NCI-H510A treated with DMSO at 0.1 percent for 48 hours (cell line): ENCODE results near the gene ST6GALNAC3.

Experiments used
- DNase-seq: peaks from one replicate; lab custom pipeline; 2025; lab: John Stamatoyannopoulos, UW

ST6GALNAC3 gene

DNA sequence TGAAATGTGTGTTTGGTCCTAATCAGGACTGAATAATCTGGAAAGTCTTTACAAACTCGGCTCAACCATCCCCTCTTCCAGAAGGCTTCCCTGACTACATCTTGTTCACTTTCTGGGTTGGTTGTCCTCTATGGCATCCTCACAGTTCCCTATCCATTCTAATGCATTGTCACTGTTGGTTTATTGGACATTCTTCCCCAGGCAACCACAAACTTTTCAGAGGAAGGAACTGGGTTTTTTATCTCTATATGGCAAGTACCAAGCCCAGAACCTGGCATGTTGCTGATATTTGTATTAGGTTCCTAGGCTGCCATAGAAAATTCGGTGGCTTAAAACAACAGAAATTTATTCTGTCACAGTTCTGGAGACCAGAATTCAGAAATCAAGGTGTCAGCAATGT lies 429.2 kb downstream of the ST6GALNAC3 start:
- no peak for DNase-seq

DNA sequence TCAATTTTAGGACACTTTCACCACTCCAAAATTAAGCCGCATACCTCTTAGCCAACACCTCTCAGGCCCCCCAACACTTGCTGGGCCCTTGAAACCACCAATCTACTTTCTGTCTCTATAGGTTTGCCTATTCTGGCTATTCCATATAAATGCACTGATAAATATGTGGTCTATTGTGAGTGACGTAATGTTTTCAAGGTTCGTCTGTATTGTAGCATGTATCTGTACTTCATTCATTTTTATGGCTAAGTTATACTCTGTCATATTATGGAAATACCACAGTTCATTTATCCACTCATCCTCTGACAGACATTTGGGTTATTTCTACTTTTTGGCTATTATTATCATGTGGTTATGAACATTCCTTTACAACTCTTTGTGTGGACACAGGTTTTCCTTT lies 432.8 kb downstream of the ST6GALNAC3 start:
- no peak for DNase-seq

DNA sequence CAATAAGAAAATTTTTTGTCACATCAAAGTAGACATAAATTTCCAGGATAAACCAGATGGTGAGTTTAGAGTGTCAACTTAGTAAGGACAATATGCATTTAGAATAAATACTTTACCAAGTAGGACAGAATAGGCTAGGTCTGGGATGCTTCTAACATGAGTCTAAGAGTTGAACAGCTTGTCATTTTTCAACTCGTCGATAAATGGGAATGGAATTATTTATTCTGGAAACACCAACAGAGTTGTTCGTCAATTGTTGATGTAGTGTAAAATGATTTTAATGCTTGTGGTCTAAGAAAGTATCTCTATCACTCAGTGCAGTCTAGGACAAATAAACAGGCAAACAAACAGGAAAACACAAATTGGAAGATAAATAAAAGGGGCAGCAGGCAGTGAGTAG lies 434.3 kb downstream of the ST6GALNAC3 start:
- no peak for DNase-seq

DNA sequence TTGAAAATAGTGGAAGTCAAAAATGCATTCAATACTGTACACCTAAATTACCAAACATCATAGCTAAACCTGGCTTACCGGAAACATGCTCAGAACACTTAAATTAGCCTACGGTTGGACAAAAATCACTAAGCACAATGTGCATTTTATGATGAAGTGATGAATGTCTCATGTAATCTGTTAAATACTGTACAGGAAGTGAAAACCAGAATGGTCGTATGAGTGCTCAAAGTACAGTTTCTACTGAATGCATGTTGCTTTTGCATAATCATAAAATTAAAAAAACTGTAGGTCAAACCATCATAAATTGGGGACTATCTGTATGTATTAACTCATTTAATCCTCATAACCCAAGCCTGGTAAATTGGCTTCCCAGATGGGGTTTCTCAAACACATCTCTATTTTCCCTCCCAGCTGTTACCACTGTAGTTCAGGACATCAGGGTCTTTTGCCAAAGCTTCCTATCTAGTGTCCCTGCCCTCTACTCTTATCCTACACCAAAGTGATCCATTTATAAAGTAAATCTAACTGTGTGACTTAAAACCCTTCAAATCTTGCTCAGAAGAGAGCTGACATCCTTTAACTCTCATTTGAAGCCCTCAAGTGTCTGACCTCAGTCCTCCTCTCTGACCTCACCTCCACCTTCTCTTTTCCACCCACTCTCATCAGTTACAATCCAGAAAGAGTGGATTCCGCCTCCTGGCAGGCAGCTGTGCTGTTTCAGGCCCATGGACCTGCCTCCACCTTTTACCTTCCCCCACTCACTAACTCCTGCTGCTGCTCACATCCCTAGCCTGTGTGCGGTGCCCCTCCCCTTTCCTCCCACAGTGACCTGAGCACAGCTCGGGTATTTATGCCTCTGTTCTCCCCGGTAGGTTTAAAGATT lies 436.4 kb downstream of the ST6GALNAC3 start:
- peak; percentile 76 for DNase-seq

DNA sequence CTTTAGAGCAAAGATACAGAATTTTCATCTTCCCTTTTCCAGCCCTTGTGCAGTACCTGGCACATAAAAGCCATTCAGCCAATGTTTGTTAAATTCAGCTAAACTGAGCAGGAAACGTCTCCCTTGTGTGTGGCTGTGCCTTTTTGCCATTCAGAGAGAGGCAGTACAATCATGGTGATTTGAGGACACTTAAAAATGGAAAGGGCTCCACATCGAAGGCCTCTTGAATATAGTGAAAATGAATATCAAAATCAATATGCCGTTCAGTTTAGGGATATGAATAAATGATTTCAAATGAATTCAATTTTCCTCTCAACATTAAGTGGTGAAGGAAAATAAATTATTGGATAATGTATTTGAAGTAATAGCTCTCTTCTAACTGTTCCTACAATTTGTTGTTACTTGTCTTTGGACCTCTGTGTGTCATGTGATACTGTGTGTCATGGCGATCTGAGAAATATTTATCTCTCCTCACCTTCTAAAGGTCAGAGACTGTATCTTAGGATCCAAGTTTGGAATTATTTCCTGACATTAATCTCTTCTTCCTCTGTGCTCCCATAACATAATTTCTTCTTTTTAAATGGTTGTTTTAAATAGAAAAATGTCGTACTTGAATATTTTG lies 437.1 kb downstream of the ST6GALNAC3 start:
- DNase-seq = peak; percentile 82

DNA sequence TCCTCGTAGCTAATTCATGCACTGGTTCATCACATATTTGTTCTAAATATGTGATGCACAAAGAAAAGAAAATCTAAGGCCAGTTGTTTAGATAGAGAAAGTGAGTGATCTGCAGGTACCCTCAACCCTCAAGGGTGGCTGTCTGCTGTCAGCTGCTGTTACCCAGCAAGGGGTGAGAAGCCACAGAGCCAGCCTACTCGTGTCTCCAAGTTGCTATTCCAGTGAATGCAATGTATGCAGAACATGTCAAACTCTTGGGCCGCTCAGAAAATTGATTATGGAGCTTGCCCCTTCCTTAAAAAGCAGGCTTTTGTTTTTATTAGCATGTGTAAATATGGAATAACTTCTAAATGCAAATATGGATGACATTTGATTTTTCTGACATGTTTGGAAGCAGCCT lies 456.4 kb downstream of the ST6GALNAC3 start:
- DNase-seq = no peak

DNA sequence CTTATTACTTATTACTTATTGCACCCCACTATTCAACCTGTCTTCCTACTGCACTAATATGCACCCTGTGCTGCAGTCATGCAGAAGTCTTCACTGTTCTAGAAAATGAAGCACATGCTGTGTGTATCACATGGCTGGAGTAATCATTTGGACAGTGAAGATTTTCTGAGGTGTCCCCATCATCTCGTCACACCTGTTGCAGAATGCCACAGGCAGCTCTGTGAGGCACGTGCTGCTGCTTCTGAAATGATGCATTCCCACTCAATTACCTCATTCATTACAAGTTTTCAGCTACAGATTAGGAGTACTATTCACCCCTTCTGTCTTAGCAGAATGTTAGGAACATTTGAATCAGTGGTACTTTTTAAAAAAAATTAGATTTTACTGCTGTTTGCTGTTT lies 467.1 kb downstream of the ST6GALNAC3 start:
- no peak for DNase-seq

DNA sequence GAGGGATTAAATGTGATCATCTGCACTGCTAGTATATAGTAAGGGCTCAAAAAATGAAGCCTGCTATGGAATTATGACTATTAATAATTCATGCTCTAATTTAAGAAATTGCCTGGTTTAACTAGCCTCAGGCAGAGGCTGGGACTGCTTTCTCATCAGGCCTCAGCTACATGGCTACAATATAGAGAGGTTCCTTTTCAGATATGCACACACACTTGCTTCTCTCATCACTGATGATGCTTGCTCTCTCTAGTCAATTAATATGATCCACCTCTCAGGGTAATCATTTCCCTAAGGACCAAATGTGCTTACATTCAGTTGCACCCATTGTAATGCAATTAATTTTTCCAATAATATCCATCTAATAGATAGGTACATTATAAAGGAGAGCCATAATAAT lies 467.8 kb downstream of the ST6GALNAC3 start:
- DNase-seq = no peak

DNA sequence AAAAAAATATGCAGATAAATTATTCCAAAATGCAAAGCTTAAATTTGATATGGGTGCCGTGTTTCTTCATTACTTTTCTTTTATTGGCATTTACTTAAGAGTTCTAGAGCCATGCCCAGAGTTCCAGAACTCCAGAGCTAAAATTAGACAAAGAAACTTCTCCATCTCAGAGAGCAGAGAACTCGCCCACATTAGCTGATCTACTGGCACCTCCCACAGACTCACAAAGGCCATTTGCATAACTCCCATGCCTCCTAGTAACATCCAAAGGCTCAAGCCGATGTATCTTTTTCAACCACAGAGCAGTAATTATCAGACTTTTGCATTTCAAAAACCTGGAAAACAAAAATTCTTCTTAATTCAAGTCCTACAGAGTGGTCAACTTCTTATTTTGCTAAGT lies 468.9 kb downstream of the ST6GALNAC3 start:
- DNase-seq = no peak

DNA sequence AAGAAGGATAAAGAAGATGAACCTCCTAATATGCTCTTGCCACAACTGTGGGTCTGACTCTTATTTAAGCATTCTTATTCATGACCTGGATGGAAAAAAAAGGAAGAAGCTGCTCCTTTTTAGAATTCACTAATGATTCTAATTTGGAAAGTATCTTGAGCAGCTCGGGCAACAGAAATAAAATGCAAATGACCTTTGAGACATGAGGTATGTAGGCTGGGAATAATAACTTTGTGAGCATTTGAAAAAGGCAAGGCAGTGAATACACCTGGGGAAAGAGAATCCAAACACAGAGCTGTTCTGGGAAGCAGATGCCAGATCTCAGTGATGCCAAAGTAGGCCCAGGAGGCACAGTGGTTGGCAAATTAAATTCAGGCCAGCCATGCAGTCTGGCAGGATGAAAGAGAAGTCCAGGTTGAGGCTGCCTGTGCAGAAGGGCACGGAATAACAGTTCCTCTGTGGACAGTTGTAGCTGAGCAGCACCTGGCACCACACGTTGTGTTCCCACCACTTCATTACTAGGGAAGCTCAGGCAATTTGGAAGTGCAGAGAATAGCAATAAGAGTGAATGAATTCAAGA lies 471.9 kb downstream of the ST6GALNAC3 start:
- no peak for DNase-seq

DNA sequence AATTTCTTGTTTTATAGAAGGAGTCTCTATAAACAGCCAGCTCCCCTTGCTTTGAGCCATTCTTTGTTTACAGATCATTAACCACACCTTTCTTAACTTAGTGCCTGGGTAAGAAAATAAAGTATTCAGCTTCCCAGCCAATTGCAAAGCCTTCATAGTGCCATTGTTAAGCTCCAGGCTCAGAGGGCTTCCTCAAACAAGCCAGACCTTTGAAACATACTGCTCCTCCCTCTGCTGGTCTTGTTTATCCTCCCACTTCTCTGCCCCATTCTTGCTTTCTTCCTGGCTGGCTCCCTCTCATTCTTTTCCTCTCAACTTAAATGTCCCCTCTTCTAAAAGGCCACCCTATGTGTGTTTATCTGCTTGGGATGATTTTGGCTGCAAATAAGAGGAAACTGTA lies 473.4 kb downstream of the ST6GALNAC3 start:
- DNase-seq = peak; percentile 26

DNA sequence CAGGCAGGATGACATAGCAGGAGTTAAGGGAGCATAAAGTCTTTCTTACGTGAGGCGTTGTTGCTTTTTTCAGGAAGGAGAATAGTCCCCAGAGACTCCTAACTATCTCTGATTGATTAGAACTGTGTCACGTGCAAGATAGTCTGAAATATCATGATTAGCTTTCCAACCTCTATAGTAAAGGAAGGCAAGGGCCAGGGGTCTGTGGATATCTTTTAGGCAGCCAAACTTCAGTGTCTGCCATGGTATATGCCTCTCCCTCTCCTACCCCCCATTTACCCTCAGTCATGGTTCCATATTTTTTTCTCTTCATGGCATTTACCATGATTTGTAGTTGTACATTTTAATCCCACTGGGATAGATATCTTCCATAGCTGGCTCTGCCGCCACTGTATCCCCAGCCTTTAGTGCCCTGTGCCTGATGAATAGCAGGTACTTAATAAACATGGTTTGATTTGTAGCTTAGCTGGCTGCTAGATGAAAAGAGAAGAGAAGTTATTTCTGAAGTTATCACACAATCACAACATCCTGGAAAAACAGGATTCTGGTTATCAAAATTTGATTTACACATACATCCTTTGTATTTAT lies 474.1 kb downstream of the ST6GALNAC3 start:
- DNase-seq = no peak

DNA sequence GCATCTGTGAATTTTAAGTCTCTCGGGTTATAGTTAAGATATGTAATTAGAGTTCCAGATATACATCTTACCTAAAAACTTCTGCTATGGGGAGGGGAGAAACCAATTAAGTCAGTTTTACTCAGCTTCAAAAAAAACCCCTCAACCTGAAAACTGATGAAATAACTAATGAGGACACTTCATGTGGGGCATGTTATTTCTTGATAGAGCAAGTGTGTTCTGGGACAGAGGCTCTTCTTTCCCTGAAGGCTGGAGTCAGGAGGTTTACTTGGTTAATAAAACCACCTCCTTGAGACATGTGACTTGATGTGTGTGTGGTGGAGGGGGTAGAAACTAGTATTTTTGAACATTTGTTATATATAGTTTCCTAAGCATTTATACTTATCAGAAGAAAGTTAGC lies 479.7 kb downstream of the ST6GALNAC3 start:
- no peak for DNase-seq

DNA sequence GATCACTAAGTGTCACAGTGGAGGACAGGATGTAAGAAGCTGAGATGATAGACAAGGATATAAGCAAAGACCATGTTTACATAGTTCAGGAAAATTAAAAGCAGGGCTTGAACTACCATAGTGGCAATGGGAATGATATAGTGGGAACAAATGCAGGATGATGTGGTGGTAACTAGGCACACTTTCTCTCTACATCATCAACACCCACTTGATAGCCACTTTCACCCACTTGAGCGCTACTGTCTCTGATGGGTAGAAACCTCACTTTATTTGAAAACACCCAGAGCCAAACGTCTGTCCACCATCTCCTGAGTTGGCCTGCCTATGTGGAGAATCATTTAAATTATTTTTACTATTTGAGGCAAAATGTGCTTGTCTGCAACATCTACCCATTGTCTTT lies 487.7 kb downstream of the ST6GALNAC3 start:
- DNase-seq = peak; percentile 98

DNA sequence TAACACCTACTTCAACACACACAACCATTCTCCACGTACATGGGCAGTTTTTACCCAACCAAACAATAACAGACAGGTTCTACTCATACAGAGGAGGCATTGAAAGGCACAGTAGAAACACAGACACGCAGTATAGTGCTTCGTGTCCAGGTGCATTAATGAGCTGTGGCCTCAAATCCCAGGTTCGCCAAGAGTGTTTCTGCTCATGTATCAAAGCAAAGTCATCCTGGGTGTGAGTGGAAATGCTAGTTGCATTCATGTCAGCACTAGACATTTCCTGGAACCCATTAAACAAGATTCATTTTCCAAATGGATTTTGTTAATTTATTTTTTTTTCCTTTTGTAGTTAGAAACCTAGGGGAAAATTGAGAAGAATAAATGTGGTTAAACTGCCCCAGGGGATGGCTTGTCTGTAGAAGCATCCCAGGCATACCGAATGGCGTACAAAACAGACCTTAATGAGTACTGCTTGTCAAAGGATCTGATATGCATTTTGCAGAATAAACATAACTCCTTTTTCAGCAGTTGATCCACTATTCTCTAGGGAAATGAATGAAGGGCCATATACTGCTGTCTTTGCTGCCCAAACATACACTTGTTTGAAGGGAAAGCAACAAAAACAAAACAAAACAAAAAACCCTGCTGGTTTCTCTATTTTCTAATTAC lies 494.2 kb downstream of the ST6GALNAC3 start:
- no peak for DNase-seq

DNA sequence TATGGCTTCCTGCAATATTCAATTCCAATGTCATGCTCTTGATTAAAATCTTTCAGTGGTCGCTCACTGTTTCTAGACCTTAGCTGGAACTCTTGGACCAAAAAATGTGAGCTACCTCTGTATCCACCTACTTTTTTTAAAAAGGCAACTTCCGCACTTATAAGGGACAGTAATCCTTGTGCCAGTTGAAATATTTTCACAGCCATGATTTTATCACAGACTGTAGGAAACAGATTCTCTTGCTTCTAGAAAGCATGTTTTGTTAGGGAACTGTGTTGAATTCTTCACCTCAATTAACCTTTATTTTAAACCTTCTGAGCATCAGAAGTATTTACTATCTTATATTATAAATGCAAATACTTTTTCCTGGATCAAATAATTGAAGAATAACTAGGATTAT lies 496.7 kb downstream of the ST6GALNAC3 start:
- no peak for DNase-seq

DNA sequence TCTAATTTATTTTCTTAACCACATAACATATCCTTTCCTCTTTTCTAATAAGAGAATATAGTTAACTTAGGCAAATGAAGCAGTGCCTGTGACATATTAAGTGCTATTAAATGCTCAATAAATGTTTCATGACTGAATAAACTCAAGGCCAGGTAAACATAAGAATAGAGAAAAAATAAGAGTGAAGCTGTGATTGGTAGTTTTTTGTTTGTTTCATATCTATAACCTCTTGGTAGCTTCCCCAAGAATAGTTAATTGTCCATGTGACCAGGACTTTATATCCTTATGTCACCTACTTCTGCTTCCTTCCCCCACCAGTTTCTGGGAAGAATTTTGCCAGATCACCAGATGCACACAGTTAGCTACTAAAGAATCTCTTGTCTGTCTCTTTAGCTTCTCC lies 497.7 kb downstream of the ST6GALNAC3 start:
- no peak for DNase-seq

DNA sequence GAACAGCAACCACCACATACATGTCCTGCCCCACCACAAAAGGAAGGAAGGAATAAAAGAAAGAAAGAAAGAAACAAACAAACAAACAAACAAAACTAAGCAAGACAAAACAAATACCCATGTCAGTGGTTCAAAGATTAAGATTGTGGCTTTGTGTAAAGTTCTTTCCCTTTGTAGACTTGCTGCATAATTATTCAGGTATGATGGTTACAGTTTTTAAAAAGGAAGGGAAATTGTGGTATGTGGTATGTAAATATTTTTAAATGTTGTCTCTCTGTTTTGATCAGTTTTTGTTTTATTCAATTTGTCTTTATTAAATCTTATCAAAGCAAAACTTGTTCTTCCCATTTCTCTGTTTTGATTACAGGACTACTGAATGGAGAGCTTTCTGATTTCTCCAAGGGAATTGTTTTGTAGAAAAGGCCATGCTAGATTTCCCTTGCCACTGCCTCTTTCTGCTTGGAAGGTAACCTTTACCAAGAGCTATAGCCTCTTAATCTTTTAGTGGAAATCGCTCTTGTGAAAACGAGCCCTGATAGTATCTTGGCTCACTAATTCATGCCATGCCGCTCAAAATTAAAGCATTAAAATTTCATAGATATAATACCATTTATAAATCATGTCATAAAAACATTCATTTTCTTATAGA lies 502.5 kb downstream of the ST6GALNAC3 start:
- DNase-seq = no peak

DNA sequence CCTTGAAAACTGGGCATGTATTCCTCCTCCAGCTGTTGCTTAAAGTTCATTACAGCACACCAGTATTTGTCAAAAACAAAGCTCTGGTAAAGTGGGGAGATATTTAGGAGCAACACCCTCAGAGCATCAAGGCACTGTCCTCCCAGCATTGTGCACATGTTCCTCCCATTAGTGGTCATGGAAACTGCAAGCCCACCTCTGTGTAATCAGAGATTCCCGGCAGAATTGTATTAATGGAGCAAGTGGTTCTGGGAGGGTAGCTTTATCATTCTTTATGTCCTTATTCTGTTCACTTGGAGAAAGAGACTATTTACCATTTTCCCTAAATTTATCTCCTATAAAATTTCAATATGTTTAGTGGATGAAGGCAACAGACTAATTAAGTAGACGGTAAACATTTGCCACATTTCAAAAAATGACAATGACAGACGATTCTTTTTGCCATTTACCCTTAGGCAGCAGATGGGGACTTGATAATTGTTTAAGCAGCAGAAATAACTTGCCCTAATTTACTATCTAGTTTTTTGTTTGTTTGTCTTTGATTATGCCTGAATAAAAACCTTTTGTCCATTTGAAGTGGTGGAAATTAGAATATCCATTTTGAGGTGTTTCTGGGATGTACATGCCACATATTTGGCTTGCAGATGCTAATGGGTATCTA lies 503.1 kb downstream of the ST6GALNAC3 start:
- DNase-seq = no peak

DNA sequence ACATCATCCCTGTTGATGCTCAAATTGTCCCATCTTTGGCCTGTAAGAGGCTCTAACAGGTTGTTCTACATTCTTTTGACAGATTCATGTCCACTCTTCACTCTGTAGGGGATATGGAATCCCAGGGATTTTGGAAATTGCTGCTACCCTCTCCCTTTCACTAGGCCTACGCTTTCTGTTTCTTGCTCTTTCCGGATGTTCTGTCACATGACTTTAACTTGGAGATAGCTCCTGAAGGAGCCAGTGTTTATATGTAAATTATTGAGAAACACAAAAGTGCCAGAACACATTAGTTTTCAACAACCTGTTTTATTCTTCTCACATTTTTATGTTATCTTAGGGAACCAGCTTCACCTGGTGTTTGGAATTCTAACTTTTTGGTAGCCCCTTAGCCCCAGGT lies 505.7 kb downstream of the ST6GALNAC3 start:
- no peak for DNase-seq

DNA sequence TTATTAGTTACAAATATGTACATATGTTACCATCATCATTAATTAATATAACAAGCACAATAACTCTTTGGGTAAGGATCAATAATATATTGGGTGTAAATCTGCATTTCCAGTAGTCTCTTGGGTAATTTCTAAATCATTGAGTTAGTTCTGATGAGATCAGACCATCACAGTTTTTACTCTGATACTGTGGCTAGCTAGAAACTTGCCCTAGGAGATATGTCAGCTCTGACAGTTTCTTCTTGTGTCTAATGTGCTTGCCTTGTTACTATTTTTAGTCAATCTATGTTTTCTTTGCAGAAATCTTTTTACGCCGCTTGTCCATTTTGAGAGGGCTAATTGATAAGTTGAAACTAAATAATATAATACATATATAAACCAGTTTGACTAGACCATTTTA lies 507.2 kb downstream of the ST6GALNAC3 start:
- DNase-seq = no peak
